ENCODE measurements around the gene CA11. TPM values are rescaled to one million over a fixed set of nuclear protein-coding genes. Genes with fewer than 3 reads are reported as not detected.

The CA11 gene
- total and polyA plus RNA-seq, 9 of the 15 experiments (the other 6 are each of a cell fraction or from before 2014, with no cell fraction given) = 2.9 to 19.9 (median 8.3) TPM

DNA sequence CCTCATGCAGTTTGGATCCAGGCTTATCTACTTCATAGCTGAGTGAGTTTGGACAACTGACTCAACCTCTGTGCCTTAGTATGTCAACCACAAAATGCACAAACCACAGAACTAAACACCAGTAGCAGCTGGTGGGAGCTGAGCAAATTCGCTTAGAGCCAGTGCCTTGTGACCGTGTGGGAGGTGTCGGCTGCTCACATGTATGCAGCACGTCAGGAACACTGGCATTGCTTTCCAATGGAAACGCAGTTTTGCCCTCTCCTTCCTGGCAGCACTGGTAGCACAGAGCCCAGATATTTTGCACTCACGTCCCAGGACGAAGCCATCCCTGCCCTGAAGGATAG lies 35.1 kb upstream of the CA11 start (continued):
- TF ChIP-seq KHSRP (IDR thresholded peaks at IDR 0.05) (no peak), U2AF2 (optimal IDR thresholded peaks at IDR 0.05; ENCODE audit: low read depth, low read length) (no peak), ZNF551 (CRISPR knock-in tag; IDR thresholded peaks at IDR 0.05) (no peak), MBD2 (IDR thresholded peaks at IDR 0.05; ENCODE audit: borderline replicate concordance, low read depth) (no peak; the same call in 1 of the 2 replicates), TCF7L2 (IDR thresholded peaks at IDR 0.05; ENCODE audit: low read depth, low read length) (no peak), SIN3B (IDR thresholded peaks at IDR 0.05; ENCODE audit: low read depth) (no peak), SNIP1 (IDR thresholded peaks at IDR 0.05; ENCODE audit: low read depth) (no peak), ZNF785 (CRISPR knock-in tag; IDR thresholded peaks at IDR 0.05) (no peak), POLR3G (IDR thresholded peaks at IDR 0.05; ENCODE audit: extremely low read depth, insufficient read length, insufficient replicate concordance) (no peak), SMAD3 (CRISPR knock-in tag; conservative IDR thresholded peaks at IDR 0.05) (no peak), PRMT5 (CRISPR knock-in tag; IDR thresholded peaks at IDR 0.05) (no peak), NR2C1 (IDR thresholded peaks at IDR 0.05) (no peak), NR2C1 (tag; IDR thresholded peaks at IDR 0.05) (no peak), SRSF9 (IDR thresholded peaks at IDR 0.05; ENCODE audit: borderline replicate concordance, low read depth, low read length) (no peak), PML (IDR thresholded peaks at IDR 0.05; ENCODE audit: low read length) (no peak), ZC3H11A (IDR thresholded peaks at IDR 0.05; ENCODE audit: low read depth, low read length) (no peak), MECOM (CRISPR knock-in tag; IDR thresholded peaks at IDR 0.05) (no peak), EP400 (IDR thresholded peaks at IDR 0.05) (no peak), KAT8 (IDR thresholded peaks at IDR 0.05; ENCODE audit: low read depth) (no peak), HSF4 (CRISPR knock-in tag; IDR thresholded peaks at IDR 0.05; ENCODE audit: borderline replicate concordance) (no peak), KDM5B (IDR thresholded peaks at IDR 0.05; ENCODE audit: insufficient replicate concordance, low read depth, low read length) (no peak), SMARCB1 (IDR thresholded peaks at IDR 0.05; ENCODE audit: insufficient read length, low read depth) (no peak), EGR1 (conservative IDR thresholded peaks at IDR 0.05) (no peak)
- TF ChIP-seq, protein P1, sequence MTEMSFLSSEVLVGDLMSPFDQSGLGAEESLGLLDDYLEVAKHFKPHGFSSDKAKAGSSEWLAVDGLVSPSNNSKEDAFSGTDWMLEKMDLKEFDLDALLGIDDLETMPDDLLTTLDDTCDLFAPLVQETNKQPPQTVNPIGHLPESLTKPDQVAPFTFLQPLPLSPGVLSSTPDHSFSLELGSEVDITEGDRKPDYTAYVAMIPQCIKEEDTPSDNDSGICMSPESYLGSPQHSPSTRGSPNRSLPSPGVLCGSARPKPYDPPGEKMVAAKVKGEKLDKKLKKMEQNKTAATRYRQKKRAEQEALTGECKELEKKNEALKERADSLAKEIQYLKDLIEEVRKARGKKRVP (CRISPR knock-in tag; IDR thresholded peaks at IDR 0.05) = no peak
- TF ChIP-seq, protein P2, sequence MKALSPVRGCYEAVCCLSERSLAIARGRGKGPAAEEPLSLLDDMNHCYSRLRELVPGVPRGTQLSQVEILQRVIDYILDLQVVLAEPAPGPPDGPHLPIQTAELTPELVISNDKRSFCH (CRISPR knock-in tag; IDR thresholded peaks at IDR 0.05) = no peak
- TF ChIP-seq, protein P2 (tag; IDR thresholded peaks at IDR 0.05) = no peak
- TF ChIP-seq, protein P3, sequence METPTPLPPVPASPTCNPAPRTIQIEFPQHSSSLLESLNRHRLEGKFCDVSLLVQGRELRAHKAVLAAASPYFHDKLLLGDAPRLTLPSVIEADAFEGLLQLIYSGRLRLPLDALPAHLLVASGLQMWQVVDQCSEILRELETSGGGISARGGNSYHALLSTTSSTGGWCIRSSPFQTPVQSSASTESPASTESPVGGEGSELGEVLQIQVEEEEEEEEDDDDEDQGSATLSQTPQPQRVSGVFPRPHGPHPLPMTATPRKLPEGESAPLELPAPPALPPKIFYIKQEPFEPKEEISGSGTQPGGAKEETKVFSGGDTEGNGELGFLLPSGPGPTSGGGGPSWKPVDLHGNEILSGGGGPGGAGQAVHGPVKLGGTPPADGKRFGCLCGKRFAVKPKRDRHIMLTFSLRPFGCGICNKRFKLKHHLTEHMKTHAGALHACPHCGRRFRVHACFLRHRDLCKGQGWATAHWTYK (CRISPR knock-in tag; IDR thresholded peaks at IDR 0.05) = no peak
- TF ChIP-seq, protein P4, sequence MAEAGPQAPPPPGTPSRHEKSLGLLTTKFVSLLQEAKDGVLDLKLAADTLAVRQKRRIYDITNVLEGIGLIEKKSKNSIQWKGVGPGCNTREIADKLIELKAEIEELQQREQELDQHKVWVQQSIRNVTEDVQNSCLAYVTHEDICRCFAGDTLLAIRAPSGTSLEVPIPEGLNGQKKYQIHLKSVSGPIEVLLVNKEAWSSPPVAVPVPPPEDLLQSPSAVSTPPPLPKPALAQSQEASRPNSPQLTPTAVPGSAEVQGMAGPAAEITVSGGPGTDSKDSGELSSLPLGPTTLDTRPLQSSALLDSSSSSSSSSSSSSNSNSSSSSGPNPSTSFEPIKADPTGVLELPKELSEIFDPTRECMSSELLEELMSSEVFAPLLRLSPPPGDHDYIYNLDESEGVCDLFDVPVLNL (CRISPR knock-in tag; IDR thresholded peaks at IDR 0.05; ENCODE audit: low read depth) = no peak
- TF ChIP-seq, protein P5, sequence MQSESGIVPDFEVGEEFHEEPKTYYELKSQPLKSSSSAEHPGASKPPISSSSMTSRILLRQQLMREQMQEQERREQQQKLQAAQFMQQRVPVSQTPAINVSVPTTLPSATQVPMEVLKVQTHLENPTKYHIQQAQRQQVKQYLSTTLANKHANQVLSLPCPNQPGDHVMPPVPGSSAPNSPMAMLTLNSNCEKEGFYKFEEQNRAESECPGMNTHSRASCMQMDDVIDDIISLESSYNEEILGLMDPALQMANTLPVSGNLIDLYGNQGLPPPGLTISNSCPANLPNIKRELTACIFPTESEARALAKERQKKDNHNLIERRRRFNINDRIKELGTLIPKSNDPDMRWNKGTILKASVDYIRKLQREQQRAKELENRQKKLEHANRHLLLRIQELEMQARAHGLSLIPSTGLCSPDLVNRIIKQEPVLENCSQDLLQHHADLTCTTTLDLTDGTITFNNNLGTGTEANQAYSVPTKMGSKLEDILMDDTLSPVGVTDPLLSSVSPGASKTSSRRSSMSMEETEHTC (IDR thresholded peaks at IDR 0.05) = 0 out of 2 replicates have a peak, but pooled peaks have one; percentile 39

Measured in K562 (cell line).